Kidney (tissue), 14 donors: Measurements from ENCODE around the gene RUVBL1. TPM values are rescaled to one million over a fixed set of nuclear protein-coding genes. Genes with fewer than 3 reads are reported as not detected.

ENCODE experiments used
- DNase-seq, 5 donors: peaks; one replicate each; pipeline ENCODE4 v3.0.0-alpha.2; 2013 to 2020
- FAIRE-seq: peaks from 2 replicates; lab custom pipeline; 2012; peaks lifted over from hg19 to GRCh38; lab: Jason Lieb, UNC
- H3K27ac ChIP-seq, 2 donors: one replicate each; pipeline ENCODE4 v1.7.0; 2013; ENCODE audit warnings: low read depth in 2 of 2, low read length in 2 of 2, inconsistent platforms in 1 of 2
- H3K27me3 ChIP-seq: one replicate; pipeline ENCODE4 v1.7.1; 2013; ENCODE audit warnings: low read length, inconsistent platforms; ENCODE audit not compliant: control insufficient read depth, insufficient read depth
- H3K36me3 ChIP-seq, 3 donors: one replicate each; pipeline versions ENCODE4 v1.7.0 to v1.7.1; 2013; ENCODE audit warnings: low read length in 3 of 3, control low read depth in 1 of 3, inconsistent platforms in 1 of 3; ENCODE audit not compliant: insufficient read depth in 3 of 3, control insufficient read depth in 2 of 3
- H3K4me1 ChIP-seq, 3 donors: one replicate each; pipeline versions ENCODE4 v1.7.0 to v1.7.1; 2013; ENCODE audit warnings: low read length in 3 of 3, inconsistent platforms in 1 of 3, low read depth in 1 of 3; ENCODE audit not compliant: control insufficient read depth in 2 of 3, insufficient read depth in 2 of 3
- H3K4me3 ChIP-seq, 3 donors: one replicate each; pipeline versions ENCODE4 v1.7.0 to v1.8.1; 2013; ENCODE audit warnings: low read length in 3 of 3, control low read depth in 1 of 3, inconsistent platforms in 1 of 3
- H3K9ac ChIP-seq, 3 donors: one replicate each; pipeline versions ENCODE4 v1.7.0 to v1.7.1; 2013; ENCODE audit warnings: low read length in 3 of 3, control low read depth in 1 of 3, inconsistent platforms in 1 of 3
- H3K9me3 ChIP-seq, 3 donors: one replicate each; pipeline versions ENCODE4 v1.7.0 to v1.7.1; 2013; ENCODE audit warnings: low read length in 3 of 3, control low read depth in 1 of 3, inconsistent platforms in 1 of 3; ENCODE audit not compliant: control insufficient read depth in 2 of 3, insufficient read depth in 1 of 3
- intact Hi-C: fragments of 100-400 bp; cut with DNase I; formaldehyde crosslinking; loops from one replicate; pipeline ENCODE4 v1.11.1; 2022
- polyA plus RNA-seq: library from polyadenylated mRNA; stranded (reverse); fragments of 350-450 nt; fragmentation: Illumina TruSeq; extraction: RNeasy Lipid Tissue Mini Kit (QIAGEN cat#74804); gene quantifications from one replicate; pipeline ENCODE4 v1.2.3, GENCODE V29; 2014; ENCODE audit warnings: low read depth, low replicate concordance; ENCODE audit not compliant: insufficient read depth
- total RNA-seq: library from RNA; stranded (reverse); fragmentation: NEBNext Ultra II Directional; extraction: Animal tissue kit (Norgen Biotek cat#: 25700); gene quantifications from one replicate; pipeline ENCODE4 v1.2.1, GENCODE V29; 2021
- TF ChIP-seq, protein P1 (sequence below): IDR thresholded peaks from 3 replicates; pipeline ENCODE4 v1.5.1; 2012; ENCODE audit warnings: mild to moderate bottlenecking, moderate library complexity, borderline replicate concordance; ENCODE audit not compliant: insufficient read depth; ENCODE audit errors: extremely low read depth
- donor health status: control.
- donor health status: control.
- donor health status: control.
- donor health status: control.
- donor health status: control.
- donor health status: DM: yes; HTN: yes; CAD: no.
- donor health status: Normal renal cell carcinoma (clear cell type).

Gene RUVBL1
- total and polyA plus RNA-seq, 2 donors from 2014 or later = 32.7 to 41.9 TPM

DNA sequence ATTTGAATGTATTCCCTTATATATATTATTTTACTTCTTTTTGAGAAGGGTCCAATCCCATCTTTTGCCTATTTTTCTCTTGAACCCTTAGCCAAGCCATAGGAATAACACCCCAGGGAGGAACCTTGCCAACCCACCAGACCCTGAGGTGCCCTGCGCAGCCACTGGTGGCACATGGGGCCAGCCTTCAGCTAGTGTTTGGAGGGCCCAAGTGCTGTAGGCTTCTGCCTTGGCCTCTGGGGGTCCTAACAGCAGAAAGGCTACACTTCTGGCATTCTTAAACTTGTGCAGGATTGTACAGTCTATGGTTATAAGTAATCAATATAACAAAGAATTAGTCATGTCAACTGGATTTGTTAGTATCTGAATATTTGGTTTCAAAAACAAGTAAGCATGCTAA, 34.5 kb downstream of the RUVBL1 start:
- DNase-seq (no peak), FAIRE-seq (no peak)
- intact Hi-C loops = no loop called here
- Histone ChIP-seq H3K4me3 (no peak overlapping the region), H3K27ac (no peak overlapping the region), H3K9me3 (no peaks in the 10 kb centered on the region), H3K36me3 (peaks cover 5 to 11% (median 8%) of the 10 kb centered on the region in 3 donors), H3K4me1 (peaks cover 0 to 9% (median 6%) of the 10 kb centered on the region in 3 donors), H3K27me3 (no peaks in the 10 kb centered on the region), H3K9ac (no peak overlapping the region)
- TF ChIP-seq, protein P1, sequence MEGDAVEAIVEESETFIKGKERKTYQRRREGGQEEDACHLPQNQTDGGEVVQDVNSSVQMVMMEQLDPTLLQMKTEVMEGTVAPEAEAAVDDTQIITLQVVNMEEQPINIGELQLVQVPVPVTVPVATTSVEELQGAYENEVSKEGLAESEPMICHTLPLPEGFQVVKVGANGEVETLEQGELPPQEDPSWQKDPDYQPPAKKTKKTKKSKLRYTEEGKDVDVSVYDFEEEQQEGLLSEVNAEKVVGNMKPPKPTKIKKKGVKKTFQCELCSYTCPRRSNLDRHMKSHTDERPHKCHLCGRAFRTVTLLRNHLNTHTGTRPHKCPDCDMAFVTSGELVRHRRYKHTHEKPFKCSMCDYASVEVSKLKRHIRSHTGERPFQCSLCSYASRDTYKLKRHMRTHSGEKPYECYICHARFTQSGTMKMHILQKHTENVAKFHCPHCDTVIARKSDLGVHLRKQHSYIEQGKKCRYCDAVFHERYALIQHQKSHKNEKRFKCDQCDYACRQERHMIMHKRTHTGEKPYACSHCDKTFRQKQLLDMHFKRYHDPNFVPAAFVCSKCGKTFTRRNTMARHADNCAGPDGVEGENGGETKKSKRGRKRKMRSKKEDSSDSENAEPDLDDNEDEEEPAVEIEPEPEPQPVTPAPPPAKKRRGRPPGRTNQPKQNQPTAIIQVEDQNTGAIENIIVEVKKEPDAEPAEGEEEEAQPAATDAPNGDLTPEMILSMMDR = no peak

DNA sequence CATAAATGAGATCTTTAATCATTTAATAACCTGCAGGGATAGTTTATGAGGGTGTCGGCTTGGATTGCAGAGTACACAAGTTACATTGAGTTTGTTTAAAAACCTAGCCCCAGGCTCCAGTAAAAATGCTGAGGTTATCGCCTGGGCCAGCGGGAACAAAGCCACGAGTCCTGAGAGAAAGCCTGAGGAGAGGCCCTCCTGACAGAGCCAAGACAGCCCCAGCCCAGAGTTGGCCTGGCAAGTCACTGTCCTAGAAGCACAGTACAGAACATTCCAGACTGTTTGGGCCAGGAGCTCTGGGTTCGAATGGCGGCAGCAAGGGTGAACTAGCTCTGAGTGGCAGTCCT, 39.0 kb downstream of the RUVBL1 start:
- Histone ChIP-seq H3K36me3 (peaks cover 7 to 13% (median 8%) of the 10 kb centered on the region in 3 donors), H3K4me3 (no peak overlapping the region), H3K9me3 (no peaks in the 10 kb centered on the region), H3K4me1 (peaks cover 0 to 31% (median 27%) of the 10 kb centered on the region in 3 donors), H3K27me3 (no peaks in the 10 kb centered on the region), H3K9ac (no peak overlapping the region), H3K27ac (no peak overlapping the region)
- TF ChIP-seq, protein P1 = no peak
- DNase-seq (no peak), FAIRE-seq (no peak)
- intact Hi-C loops = no loop called here

DNA sequence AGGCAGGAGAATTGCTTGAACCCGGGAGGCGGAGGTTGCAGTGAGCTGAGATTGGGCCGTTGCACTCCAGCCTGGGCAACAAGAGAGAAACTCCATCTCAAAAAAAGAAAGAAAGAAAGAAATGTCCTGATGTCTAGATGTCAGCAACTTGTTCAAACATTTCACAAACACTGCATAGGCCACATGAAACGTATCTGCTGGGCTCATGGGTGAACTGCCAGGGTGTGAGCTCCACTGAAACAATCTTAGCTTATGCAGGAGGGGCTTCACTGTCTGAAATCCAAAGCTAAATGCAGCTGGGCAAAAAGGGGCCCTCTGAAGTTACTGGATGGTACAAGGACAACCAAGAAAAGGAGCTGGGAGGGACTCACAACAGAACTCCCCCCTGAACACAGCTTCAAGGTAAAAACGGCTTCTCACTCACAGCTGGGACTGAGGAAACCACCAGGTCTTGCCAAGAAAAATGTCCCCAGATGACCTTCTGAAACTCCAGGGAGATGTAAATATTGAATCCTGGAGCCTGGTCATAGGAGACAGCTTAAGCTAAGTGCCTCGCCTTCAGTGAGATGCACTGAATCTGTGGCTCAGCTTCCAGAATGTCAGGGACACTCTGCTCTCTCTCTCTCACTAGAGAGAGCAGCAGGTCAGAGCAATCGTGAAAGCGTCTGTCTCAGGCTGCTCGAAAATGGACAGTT, 39.5 kb downstream of the RUVBL1 start:
- peaks cover 7 to 13% (median 8%) of the 10 kb centered on the region in 3 donors for H3K36me3 ChIP-seq
- peak in 3 of 5 donors; percentile 29 to 77 (median 65) for DNase-seq
- H3K27ac ChIP-seq = no peak overlapping the region

More for the DNA sequence above, 39.5 kb downstream of the RUVBL1 start:
- Histone ChIP-seq H3K27me3 (no peaks in the 10 kb centered on the region), H3K4me3 (no peak overlapping the region), H3K9me3 (no peaks in the 10 kb centered on the region), H3K4me1 (peaks cover 0 to 31% (median 27%) of the 10 kb centered on the region in 3 donors), H3K9ac (peak overlapping the region in 1 of 3 donors; percentile 42)
- TF ChIP-seq, protein P1 = no peak
- intact Hi-C loops = no loop called here
- no peak for FAIRE-seq
